Measurements from ENCODE around the gene MYL10. TPM values are rescaled to one million over a fixed set of nuclear protein-coding genes. Genes with fewer than 3 reads are reported as not detected.

Gene MYL10
- total RNA-seq, 4 donors from 2014 or later: not detected

DNA sequence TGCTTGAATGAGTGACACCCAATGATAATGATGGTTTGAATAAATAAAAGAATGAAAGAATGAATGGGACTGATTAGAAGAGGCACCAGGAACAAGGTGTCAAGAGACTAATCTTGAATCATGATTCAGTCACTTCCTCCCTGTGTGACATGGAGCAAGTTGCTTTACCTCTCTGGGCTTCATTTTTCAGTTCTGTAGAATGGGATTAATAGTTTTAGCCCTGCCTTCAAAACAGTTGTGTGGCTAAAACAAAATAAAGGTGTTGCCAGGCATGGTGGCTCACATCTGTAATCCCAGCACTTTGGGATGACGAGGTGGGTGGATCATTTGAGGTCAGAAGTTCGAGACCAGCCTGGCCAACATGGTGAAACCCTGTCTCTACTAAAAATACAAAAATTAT, 37.6 kb downstream of the MYL10 start:
- WGBS, 2 donors: 78 to 79% methylated on average over 2 of the region's 2 CpGs
- H3K4me3 ChIP-seq (ENCODE audit: low read depth, poor library complexity, severe bottlenecking): no peak overlapping the region
- no peak for TF ChIP-seq POLR2A (IDR thresholded peaks at IDR 0.05)
- TF ChIP-seq, protein P1, sequence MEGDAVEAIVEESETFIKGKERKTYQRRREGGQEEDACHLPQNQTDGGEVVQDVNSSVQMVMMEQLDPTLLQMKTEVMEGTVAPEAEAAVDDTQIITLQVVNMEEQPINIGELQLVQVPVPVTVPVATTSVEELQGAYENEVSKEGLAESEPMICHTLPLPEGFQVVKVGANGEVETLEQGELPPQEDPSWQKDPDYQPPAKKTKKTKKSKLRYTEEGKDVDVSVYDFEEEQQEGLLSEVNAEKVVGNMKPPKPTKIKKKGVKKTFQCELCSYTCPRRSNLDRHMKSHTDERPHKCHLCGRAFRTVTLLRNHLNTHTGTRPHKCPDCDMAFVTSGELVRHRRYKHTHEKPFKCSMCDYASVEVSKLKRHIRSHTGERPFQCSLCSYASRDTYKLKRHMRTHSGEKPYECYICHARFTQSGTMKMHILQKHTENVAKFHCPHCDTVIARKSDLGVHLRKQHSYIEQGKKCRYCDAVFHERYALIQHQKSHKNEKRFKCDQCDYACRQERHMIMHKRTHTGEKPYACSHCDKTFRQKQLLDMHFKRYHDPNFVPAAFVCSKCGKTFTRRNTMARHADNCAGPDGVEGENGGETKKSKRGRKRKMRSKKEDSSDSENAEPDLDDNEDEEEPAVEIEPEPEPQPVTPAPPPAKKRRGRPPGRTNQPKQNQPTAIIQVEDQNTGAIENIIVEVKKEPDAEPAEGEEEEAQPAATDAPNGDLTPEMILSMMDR (IDR thresholded peaks at IDR 0.05): no peak
- intact Hi-C loops (cut with DNase I; ENCODE audit: low total_unique reads): no loop called here
- no peak for DNase-seq (ENCODE audit: low spot score in 2 of 2)

DNA sequence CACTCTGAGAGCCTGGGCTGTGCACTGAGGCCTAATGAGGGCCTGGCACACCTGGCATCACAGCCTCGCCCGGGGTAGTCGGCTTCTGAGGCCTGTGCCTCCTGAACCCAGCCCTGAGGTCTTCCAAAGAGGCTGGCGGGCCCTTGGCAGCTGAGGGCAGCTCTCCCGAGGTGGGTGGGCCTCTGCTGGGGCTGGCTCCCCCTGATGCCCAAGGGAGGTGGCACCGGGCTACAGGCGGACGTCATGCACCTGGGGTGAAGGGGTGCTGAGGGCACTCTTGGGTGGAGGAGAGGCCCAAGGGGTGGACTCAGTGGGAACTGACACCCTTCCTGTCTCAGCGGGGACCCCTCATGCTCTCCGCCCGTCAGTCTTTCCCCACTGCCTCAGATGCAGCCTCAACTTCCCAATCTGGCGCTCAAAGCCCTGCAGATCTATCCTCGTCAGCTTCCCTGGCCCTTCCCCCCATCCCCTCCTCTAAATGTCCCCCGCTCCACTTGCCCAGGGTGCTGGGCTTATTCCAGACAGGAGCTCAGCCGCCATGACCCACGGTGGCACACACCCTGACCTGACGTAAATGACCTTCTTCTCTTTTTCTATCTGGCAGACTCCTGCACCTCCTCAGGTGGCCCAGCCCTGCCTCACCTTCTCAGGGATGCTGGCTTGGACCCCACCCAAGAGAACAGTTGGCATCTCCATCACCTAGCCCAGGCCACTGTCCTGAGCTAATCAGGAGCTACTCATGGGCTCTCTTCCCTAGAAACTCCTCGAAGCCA, 38.2 kb downstream of the MYL10 start:
- TF ChIP-seq, protein P1 (IDR thresholded peaks at IDR 0.05): no peak
- TF ChIP-seq POLR2A (IDR thresholded peaks at IDR 0.05): no peak
- 58 to 70% methylated on average over 18 of the region's 18 CpGs for WGBS, 2 donors
- no peak overlapping the region for H3K4me3 ChIP-seq (ENCODE audit: low read depth, poor library complexity, severe bottlenecking)
- intact Hi-C loops (cut with DNase I; ENCODE audit: low total_unique reads): no loop called here
- peak in 1 of 2 donors; percentile 67 for DNase-seq (ENCODE audit: low spot score in 2 of 2)

DNA sequence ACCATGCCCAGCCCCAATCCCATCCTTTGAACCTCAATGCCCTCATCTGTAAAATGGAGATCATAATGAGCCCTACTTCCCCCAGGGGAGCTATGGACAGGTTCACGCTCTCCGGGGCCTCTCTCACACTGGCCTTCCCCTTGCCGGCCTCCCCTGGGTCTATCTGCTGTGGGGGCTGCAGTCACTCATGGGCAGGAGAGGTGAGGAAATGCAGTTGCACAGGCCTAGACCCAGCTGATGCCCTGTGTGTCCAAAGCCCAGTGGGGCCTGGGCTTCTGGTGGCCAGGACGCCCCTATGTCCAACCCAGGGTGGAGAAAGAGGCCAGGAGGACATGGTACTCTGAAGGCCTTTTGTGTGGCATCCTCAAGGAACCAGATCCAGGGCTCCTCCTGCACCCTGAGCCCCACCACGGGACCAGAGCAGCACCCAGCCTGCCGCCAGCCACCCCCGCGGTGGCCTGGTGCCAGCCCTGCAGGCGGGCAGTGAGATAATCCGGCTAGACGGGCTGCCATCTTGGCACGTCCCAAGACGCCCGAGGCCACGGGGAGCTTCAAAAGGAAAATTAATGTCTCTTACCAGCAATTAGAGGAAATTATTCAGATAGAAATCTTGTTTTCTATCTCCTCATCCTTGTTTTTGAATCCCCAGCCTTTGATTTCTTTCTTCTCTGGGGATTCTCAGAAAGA, 39.0 kb downstream of the MYL10 start:
- 40 to 52% methylated on average over 15 of the region's 15 CpGs for WGBS, 2 donors
- no peak for TF ChIP-seq POLR2A (IDR thresholded peaks at IDR 0.05)
- TF ChIP-seq, protein P1 (IDR thresholded peaks at IDR 0.05): no peak
- peak in 1 of 2 donors; percentile 77 for DNase-seq (ENCODE audit: low spot score in 2 of 2)
- intact Hi-C loops (cut with DNase I; ENCODE audit: low total_unique reads): no loop called here
- H3K4me3 ChIP-seq (ENCODE audit: low read depth, poor library complexity, severe bottlenecking): no peak overlapping the region

DNA sequence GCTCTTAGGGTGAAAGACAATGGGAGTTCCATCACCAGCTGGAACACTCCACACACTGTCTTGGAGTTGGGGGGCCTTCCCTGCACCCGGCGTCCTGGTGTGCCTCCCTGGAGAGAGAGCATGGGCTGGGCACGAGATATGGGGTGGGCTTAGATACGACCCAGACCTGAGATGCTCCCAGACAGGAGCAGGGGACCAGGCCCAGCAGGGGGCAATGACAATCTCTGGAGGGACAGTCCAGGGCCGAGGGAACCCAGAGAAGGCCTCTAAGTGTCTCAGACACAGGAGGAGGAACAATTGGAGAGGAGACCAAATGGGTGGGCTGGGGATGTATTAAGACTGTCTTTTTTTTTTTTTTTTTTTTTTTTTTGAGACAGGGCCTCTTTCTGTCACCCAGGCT, 40.0 kb downstream of the MYL10 start:
- WGBS, 2 donors: 67 to 75% methylated on average over 5 of the region's 5 CpGs
- DNase-seq (ENCODE audit: low spot score in 2 of 2): peak in 1 of 2 donors; percentile 10

DNA sequence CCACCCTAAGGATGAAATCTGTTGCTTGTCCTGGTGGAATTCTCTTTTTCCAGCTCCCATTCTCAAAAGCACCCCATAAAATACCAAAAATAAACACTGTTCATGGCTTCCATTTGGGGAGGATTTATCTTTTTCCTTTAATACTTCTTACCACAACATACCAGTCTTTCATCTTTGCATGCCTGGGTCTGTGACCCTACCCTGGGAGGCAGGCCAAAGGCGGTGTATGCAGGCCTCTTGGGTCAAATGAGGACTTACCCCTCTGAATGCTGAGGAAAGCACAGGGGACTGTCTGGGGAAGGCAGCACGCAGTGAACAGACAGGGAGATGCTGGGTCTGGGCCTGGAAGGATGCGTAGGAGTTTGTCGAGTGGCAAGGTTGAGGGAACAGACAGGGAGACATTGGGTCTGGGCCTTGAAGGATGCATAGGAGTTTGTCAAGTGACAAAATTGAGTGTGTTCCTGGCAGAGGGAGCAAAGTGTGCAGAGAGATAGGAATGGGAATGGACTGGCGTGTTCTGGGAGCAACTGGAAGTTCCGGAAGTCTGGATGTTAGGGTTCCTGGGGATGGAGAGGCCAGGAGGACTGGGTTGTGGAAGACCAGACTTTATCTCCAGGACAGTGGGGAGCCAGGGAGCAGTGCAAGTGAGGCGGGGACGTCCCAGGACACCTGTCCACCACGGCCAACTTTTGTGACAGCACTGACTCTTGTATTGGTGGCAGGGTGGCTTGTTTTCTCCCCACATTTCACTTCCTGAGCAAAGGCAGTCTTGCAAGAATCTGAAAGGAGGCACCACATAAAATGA, 40.8 kb downstream of the MYL10 start:
- no peak for TF ChIP-seq POLR2A (IDR thresholded peaks at IDR 0.05)
- TF ChIP-seq, protein P1 (IDR thresholded peaks at IDR 0.05): no peak
- peak in 1 of 2 donors; percentile 74 for DNase-seq (ENCODE audit: low spot score in 2 of 2)
- WGBS, 2 donors: 87 to 90% methylated on average over 9 of the region's 9 CpGs
- no peak overlapping the region for H3K4me3 ChIP-seq (ENCODE audit: low read depth, poor library complexity, severe bottlenecking)
- intact Hi-C loops (cut with DNase I; ENCODE audit: low total_unique reads): no loop called here

More for the DNA sequence above, 40.0 kb downstream of the MYL10 start:
- intact Hi-C loops (cut with DNase I; ENCODE audit: low total_unique reads): no loop called here
- no peak for TF ChIP-seq POLR2A (IDR thresholded peaks at IDR 0.05)
- TF ChIP-seq, protein P1 (IDR thresholded peaks at IDR 0.05): no peak
- H3K4me3 ChIP-seq (ENCODE audit: low read depth, poor library complexity, severe bottlenecking): no peak overlapping the region

All from lower leg skin (tissue), 4 donors.